ENCODE data around the gene MED15.

GRCh38 chr22:20595461-20595860, 88.1 kb downstream of the MED15 start:
- TF ChIP-seq CTCF (IDR thresholded peaks at IDR 0.05), result no peak
- TF ChIP-seq POLR2AphosphoS5 (IDR thresholded peaks at IDR 0.05), result no peak
